ENCODE measurements around the gene KRT84.

KRT84 gene

GRCh38 chr12:52350021-52350620, 35.3 kb downstream of the KRT84 start:
- Histone ChIP-seq H3K4me3 (replicated peaks; ENCODE audit: insufficient read depth, low read length) (no peak overlapping the region), H3K27me3 (ENCODE audit: insufficient read depth, poor library complexity, severe bottlenecking) (no peaks in the 10 kb centered on the region), H3K27ac (replicated peaks) (no peak overlapping the region)
- no peak for TF ChIP-seq CTCF (IDR thresholded peaks at IDR 0.05; ENCODE audit: insufficient read depth, low read length)
- no peak for TF ChIP-seq REST (IDR thresholded peaks at IDR 0.05; ENCODE audit: insufficient replicate concordance, low read depth)
- TF ChIP-seq SPI1 (IDR thresholded peaks at IDR 0.05; ENCODE audit: borderline replicate concordance, low read depth): no peak
- TF ChIP-seq GABPA (IDR thresholded peaks at IDR 0.05; ENCODE audit: low read depth): no peak
- TF ChIP-seq POLR2AphosphoS5 (IDR thresholded peaks at IDR 0.05; ENCODE audit: low read depth): no peak
- no peak for DNase-seq (ENCODE audit: low read depth in 1 of 2, low spot score in 1 of 2)

GRCh38 chr12:52349196-52349595, 36.3 kb downstream of the KRT84 start:
- DNase-seq (ENCODE audit: low read depth in 1 of 2, low spot score in 1 of 2): no peak
- H3K27ac ChIP-seq (replicated peaks): no peak overlapping the region
- no peaks in the 10 kb centered on the region for H3K27me3 ChIP-seq (ENCODE audit: insufficient read depth, poor library complexity, severe bottlenecking)
- TF ChIP-seq REST (IDR thresholded peaks at IDR 0.05; ENCODE audit: insufficient replicate concordance, low read depth) (no peak), CTCF (IDR thresholded peaks at IDR 0.05; ENCODE audit: insufficient read depth, low read length) (no peak), POLR2AphosphoS5 (IDR thresholded peaks at IDR 0.05; ENCODE audit: low read depth) (no peak), GABPA (IDR thresholded peaks at IDR 0.05; ENCODE audit: low read depth) (no peak), SPI1 (IDR thresholded peaks at IDR 0.05; ENCODE audit: borderline replicate concordance, low read depth) (no peak)
- H3K4me3 ChIP-seq (replicated peaks; ENCODE audit: insufficient read depth, low read length): no peak overlapping the region

- DNase-seq (ENCODE audit: low read depth in 1 of 2, low spot score in 1 of 2): no peak
- H3K4me3 ChIP-seq (replicated peaks; ENCODE audit: insufficient read depth, low read length): no peak overlapping the region
- no peaks in the 10 kb centered on the region for H3K27me3 ChIP-seq (ENCODE audit: insufficient read depth, poor library complexity, severe bottlenecking)
- TF ChIP-seq REST (IDR thresholded peaks at IDR 0.05; ENCODE audit: insufficient replicate concordance, low read depth) (no peak), POLR2AphosphoS5 (IDR thresholded peaks at IDR 0.05; ENCODE audit: low read depth) (no peak), GABPA (IDR thresholded peaks at IDR 0.05; ENCODE audit: low read depth) (no peak), SPI1 (IDR thresholded peaks at IDR 0.05; ENCODE audit: borderline replicate concordance, low read depth) (no peak), CTCF (IDR thresholded peaks at IDR 0.05; ENCODE audit: insufficient read depth, low read length) (no peak)
- no peak overlapping the region for H3K27ac ChIP-seq (replicated peaks)
These were observed 37.6 kb downstream of the KRT84 start for GRCh38 chr12:52347551-52348510.

Measured in HL-60 (cell line).